C1 segment of cervical spinal cord (tissue), 14 donors: Measurements from ENCODE around the gene MFSD2A.
"Not testable (repeated sequence)": the region's sequence is repeated elsewhere in the genome, so short reads cannot be mapped to it uniquely, and the experiment has no call there.

Experiments
- DNase-seq, 14 donors: peaks; one replicate each; lab custom pipeline; 2025; lab: John Stamatoyannopoulos, UW

MFSD2A gene

GRCh38 chr1:39954870-39955546 is at the start of gene MFSD2A:
MFSD2A (plus strand) TSS chr1:39955145; CDS start chr1:39955293, 148 bp downstream.
- peak in 13 of 14 donors; percentile 67 to 93 (median 87) for DNase-seq

GRCh38 chr1:39905172-39905571 is 49.8 kb upstream of the MFSD2A start:
- no peak for DNase-seq

GRCh38 chr1:39907528-39908453 is 47.2 kb upstream of the MFSD2A start:
- DNase-seq = no peak

GRCh38 chr1:39908534-39908933 is 46.4 kb upstream of the MFSD2A start:
- DNase-seq = no peak

GRCh38 chr1:39910263-39910662 is 44.7 kb upstream of the MFSD2A start:
- no peak for DNase-seq

GRCh38 chr1:39913136-39913535 is 41.8 kb upstream of the MFSD2A start:
- not testable (repeated sequence) for DNase-seq

GRCh38 chr1:39915499-39916129 is 39.3 kb upstream of the MFSD2A start:
- DNase-seq = no peak

- no peak for DNase-seq
Measured at GRCh38 chr1:39917825-39918224, 37.1 kb upstream of the MFSD2A start.

GRCh38 chr1:39919545-39919944 is 35.4 kb upstream of the MFSD2A start:
- DNase-seq = peak in 3 of 14 donors; percentile 2 to 13 (median 9)

GRCh38 chr1:39922251-39922688 is 32.7 kb upstream of the MFSD2A start:
- no peak for DNase-seq

- DNase-seq = no peak
Measured at GRCh38 chr1:39925721-39926342, 29.1 kb upstream of the MFSD2A start.

GRCh38 chr1:39926343-39926793 is 28.6 kb upstream of the MFSD2A start:
- DNase-seq = no peak

- DNase-seq = no peak
Measured at GRCh38 chr1:39926820-39927219, 28.1 kb upstream of the MFSD2A start.

GRCh38 chr1:39927538-39927937 is 27.4 kb upstream of the MFSD2A start:
- no peak for DNase-seq

- no peak for DNase-seq
Measured at GRCh38 chr1:39928809-39929587, 25.9 kb upstream of the MFSD2A start.

- DNase-seq = peak in 7 of 14 donors; percentile 9 to 56 (median 35)
Measured at GRCh38 chr1:39933956-39934941, 20.7 kb upstream of the MFSD2A start.

- peak in 5 of 14 donors; percentile 10 to 26 (median 15) for DNase-seq
Measured at GRCh38 chr1:39936724-39937491, 18.0 kb upstream of the MFSD2A start.

GRCh38 chr1:39938856-39939255 is 16.1 kb upstream of the MFSD2A start:
- DNase-seq = no peak

GRCh38 chr1:39940253-39940652 is 14.7 kb upstream of the MFSD2A start:
- peak in 5 of 14 donors; percentile 4 to 25 (median 15) for DNase-seq
